ENCODE data around the gene AKAP6.

AKAP6 gene

GRCh38 chr14:32763673-32764072, 434.6 kb downstream of the AKAP6 start:
- H3K27ac ChIP-seq = no peak overlapping the region
- TF ChIP-seq CTCF (conservative IDR thresholded peaks at IDR 0.05) (no peak), ZFX (IDR thresholded peaks at IDR 0.05) (no peak)

GRCh38 chr14:32764131-32764530, 435.0 kb downstream of the AKAP6 start:
- TF ChIP-seq CTCF (conservative IDR thresholded peaks at IDR 0.05) = no peak
- TF ChIP-seq ZFX (IDR thresholded peaks at IDR 0.05) = no peak
- H3K27ac ChIP-seq = no peak overlapping the region

- H3K27ac ChIP-seq = no peak overlapping the region
- no peak for TF ChIP-seq ZFX (IDR thresholded peaks at IDR 0.05)
- TF ChIP-seq CTCF (conservative IDR thresholded peaks at IDR 0.05) = no peak
These were observed 441.3 kb downstream of the AKAP6 start for GRCh38 chr14:32770422-32770821.

GRCh38 chr14:32774214-32774613, 445.1 kb downstream of the AKAP6 start:
- H3K27ac ChIP-seq = no peak overlapping the region
- no peak for TF ChIP-seq ZFX (IDR thresholded peaks at IDR 0.05)
- TF ChIP-seq CTCF (conservative IDR thresholded peaks at IDR 0.05) = no peak

- TF ChIP-seq CTCF (conservative IDR thresholded peaks at IDR 0.05) = no peak
- no peak for TF ChIP-seq ZFX (IDR thresholded peaks at IDR 0.05)
- no peak overlapping the region for H3K27ac ChIP-seq
These were observed 450.7 kb downstream of the AKAP6 start for GRCh38 chr14:32779840-32780239.

- H3K27ac ChIP-seq = no peak overlapping the region
These were observed 455.3 kb downstream of the AKAP6 start for GRCh38 chr14:32784405-32784804.

GRCh38 chr14:32785585-32785984, 456.5 kb downstream of the AKAP6 start:
- no peak overlapping the region for H3K27ac ChIP-seq
- TF ChIP-seq CTCF (conservative IDR thresholded peaks at IDR 0.05) (no peak), ZFX (IDR thresholded peaks at IDR 0.05) (no peak)

More at GRCh38 chr14:32784405-32784804, 455.3 kb downstream of the AKAP6 start:
- TF ChIP-seq CTCF (conservative IDR thresholded peaks at IDR 0.05) = no peak
- no peak for TF ChIP-seq ZFX (IDR thresholded peaks at IDR 0.05)
